ENCODE results near the gene CAB39L. TPM values are rescaled to one million over a fixed set of nuclear protein-coding genes. Genes with fewer than 3 reads are reported as not detected.

CAB39L gene
- total and polyA plus RNA-seq, 9 of the 15 experiments (the other 6 are each of a cell fraction or from before 2014, with no cell fraction given), result 1.1 to 4.2 (median 2.6) TPM

GRCh38 chr13:49456156-49456555 is 12.3 kb upstream of the CAB39L start:
- Histone ChIP-seq H3K9me3 (replicated peaks; ENCODE audit: control insufficient read depth, insufficient read depth, low read depth, low read length) (no peaks in the 10 kb centered on the region), H3K27me3 (ENCODE audit: control insufficient read depth in 2 of 2, insufficient read depth in 2 of 2, low read length in 2 of 2) (no peaks in the 10 kb centered on the region), H3K36me3 (ENCODE audit: control insufficient read depth, insufficient read depth, low read length) (peaks cover 6% of the 10 kb centered on the region; the same call in 2 of the 3 replicates), H3K9me1 (ENCODE audit: control insufficient read depth, insufficient read depth, low read length) (no peaks in the 10 kb centered on the region), H3K4me3 (no peak overlapping the region), H2AFZ (ENCODE audit: low read depth, low read length) (no peak overlapping the region), H3K79me2 (ENCODE audit: control insufficient read depth, insufficient read depth, low read length) (no peaks in the 10 kb centered on the region), H3K9ac (ENCODE audit: insufficient read depth in 1 of 2, low read depth in 2 of 2, low read length in 2 of 2) (no peak overlapping the region), H3K27ac (ENCODE audit: extremely low read depth, low read depth, low read length) (no peak overlapping the region), H3K4me2 (ENCODE audit: insufficient read depth, low read length) (no peak overlapping the region), H4K20me1 (replicated peaks; ENCODE audit: control insufficient read depth, insufficient read depth, low read length) (no peaks in the 10 kb centered on the region), H3K4me1 (replicated peaks in 1 of 2; ENCODE audit: control insufficient read depth in 2 of 2, insufficient read depth in 2 of 2, low read length in 2 of 2) (no peaks in the 10 kb centered on the region)
- ChIA-PET CTCF (ENCODE audit: low intra/inter-chr PET ratio) (no interaction called here), POLR2A (no interaction called here)
- in situ Hi-C loops (cut with MboI), result no loop called here
- no peak for DNase-seq (ENCODE audit: extremely low read depth in 1 of 4, low spot score in 3 of 4)
- intact Hi-C loops (cut with micrococcal nuclease), result no loop called here
- WGBS (ENCODE audit: insufficient coverage, low coverage, missing lambda C conversion rate), result 74% methylated on average over 1 of the region's 1 CpG
- TF ChIP-seq SREBF2 (CRISPR knock-in tag; IDR thresholded peaks at IDR 0.05), result no peak
- TF ChIP-seq C11orf30 (IDR thresholded peaks at IDR 0.05; ENCODE audit: low read depth), result no peak
- TF ChIP-seq ZNF3 (CRISPR knock-in tag; IDR thresholded peaks at IDR 0.05), result no peak
- TF ChIP-seq, protein P1, sequence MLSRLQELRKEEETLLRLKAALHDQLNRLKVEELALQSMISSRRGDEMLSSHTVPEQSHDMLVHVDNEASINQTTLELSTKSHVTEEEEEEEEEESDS (CRISPR knock-in tag; IDR thresholded peaks at IDR 0.05), result no peak
- TF ChIP-seq ZNF445 (CRISPR knock-in tag; IDR thresholded peaks at IDR 0.05; ENCODE audit: low read depth), result no peak
- TF ChIP-seq BCL6 (CRISPR knock-in tag; IDR thresholded peaks at IDR 0.05), result no peak
- TF ChIP-seq, protein P2, sequence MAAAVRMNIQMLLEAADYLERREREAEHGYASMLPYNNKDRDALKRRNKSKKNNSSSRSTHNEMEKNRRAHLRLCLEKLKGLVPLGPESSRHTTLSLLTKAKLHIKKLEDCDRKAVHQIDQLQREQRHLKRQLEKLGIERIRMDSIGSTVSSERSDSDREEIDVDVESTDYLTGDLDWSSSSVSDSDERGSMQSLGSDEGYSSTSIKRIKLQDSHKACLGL (CRISPR knock-in tag; IDR thresholded peaks at IDR 0.05; ENCODE audit: borderline replicate concordance, poor library complexity, severe bottlenecking), result no peak
- TF ChIP-seq NFE2L1 (tag; IDR thresholded peaks at IDR 0.05; ENCODE audit: borderline replicate concordance, low read depth), result no peak
- TF ChIP-seq, protein P3, sequence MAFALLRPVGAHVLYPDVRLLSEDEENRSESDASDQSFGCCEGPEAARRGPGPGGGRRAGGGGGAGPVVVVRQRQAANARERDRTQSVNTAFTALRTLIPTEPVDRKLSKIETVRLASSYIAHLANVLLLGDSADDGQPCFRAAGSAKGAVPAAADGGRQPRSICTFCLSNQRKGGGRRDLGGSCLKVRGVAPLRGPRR (CRISPR knock-in tag; IDR thresholded peaks at IDR 0.05), result no peak
- TF ChIP-seq, protein P4, sequence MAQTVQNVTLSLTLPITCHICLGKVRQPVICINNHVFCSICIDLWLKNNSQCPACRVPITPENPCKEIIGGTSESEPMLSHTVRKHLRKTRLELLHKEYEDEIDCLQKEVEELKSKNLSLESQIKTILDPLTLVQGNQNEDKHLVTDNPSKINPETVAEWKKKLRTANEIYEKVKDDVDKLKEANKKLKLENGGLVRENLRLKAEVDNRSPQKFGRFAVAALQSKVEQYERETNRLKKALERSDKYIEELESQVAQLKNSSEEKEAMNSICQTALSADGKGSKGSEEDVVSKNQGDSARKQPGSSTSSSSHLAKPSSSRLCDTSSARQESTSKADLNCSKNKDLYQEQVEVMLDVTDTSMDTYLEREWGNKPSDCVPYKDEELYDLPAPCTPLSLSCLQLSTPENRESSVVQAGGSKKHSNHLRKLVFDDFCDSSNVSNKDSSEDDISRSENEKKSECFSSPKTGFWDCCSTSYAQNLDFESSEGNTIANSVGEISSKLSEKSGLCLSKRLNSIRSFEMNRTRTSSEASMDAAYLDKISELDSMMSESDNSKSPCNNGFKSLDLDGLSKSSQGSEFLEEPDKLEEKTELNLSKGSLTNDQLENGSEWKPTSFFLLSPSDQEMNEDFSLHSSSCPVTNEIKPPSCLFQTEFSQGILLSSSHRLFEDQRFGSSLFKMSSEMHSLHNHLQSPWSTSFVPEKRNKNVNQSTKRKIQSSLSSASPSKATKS (CRISPR knock-in tag; IDR thresholded peaks at IDR 0.05), result no peak
- no peak for TF ChIP-seq BRF1 (IDR thresholded peaks at IDR 0.05; ENCODE audit: borderline replicate concordance, extremely low read depth, insufficient read length)
- TF ChIP-seq TEAD1 (CRISPR knock-in tag; IDR thresholded peaks at IDR 0.05), result no peak
- TF ChIP-seq CEBPG (CRISPR knock-in tag; IDR thresholded peaks at IDR 0.05), result no peak
- no peak for TF ChIP-seq CEBPG (tag; conservative IDR thresholded peaks at IDR 0.05 in 1 of 2, IDR thresholded peaks at IDR 0.05 in 1 of 2)
- no peak for TF ChIP-seq KAT2B (IDR thresholded peaks at IDR 0.05; ENCODE audit: low read depth, low read length)
- TF ChIP-seq, protein P5, sequence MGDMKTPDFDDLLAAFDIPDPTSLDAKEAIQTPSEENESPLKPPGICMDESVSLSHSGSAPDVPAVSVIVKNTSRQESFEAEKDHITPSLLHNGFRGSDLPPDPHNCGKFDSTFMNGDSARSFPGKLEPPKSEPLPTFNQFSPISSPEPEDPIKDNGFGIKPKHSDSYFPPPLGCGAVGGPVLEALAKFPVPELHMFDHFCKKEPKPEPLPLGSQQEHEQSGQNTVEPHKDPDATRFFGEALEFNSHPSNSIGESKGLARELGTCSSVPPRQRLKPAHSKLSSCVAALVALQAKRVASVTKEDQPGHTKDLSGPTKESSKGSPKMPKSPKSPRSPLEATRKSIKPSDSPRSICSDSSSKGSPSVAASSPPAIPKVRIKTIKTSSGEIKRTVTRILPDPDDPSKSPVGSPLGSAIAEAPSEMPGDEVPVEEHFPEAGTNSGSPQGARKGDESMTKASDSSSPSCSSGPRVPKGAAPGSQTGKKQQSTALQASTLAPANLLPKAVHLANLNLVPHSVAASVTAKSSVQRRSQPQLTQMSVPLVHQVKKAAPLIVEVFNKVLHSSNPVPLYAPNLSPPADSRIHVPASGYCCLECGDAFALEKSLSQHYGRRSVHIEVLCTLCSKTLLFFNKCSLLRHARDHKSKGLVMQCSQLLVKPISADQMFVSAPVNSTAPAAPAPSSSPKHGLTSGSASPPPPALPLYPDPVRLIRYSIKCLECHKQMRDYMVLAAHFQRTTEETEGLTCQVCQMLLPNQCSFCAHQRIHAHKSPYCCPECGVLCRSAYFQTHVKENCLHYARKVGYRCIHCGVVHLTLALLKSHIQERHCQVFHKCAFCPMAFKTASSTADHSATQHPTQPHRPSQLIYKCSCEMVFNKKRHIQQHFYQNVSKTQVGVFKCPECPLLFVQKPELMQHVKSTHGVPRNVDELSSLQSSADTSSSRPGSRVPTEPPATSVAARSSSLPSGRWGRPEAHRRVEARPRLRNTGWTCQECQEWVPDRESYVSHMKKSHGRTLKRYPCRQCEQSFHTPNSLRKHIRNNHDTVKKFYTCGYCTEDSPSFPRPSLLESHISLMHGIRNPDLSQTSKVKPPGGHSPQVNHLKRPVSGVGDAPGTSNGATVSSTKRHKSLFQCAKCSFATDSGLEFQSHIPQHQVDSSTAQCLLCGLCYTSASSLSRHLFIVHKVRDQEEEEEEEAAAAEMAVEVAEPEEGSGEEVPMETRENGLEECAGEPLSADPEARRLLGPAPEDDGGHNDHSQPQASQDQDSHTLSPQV (IDR thresholded peaks at IDR 0.05), result no peak
- no peak for ATAC-seq
- no peak for FAIRE-seq
- BruUV-seq (replicated peaks), result no TSS peak

All from K562 (cell line).